Vagina (tissue), 2 donors: ENCODE results near the gene EMX1.

Source experiments
- POLR2AphosphoS5 ChIP-seq, 2 donors: sonication (generic); formaldehyde crosslinking; IDR thresholded peaks; one replicate each; pipeline ENCODE4 v1.9.0; 2017; ENCODE audit warnings: antibody characterized with exemption in 2 of 2, mild to moderate bottlenecking in 2 of 2, low read depth in 1 of 2; ENCODE audit not compliant: insufficient read depth in 1 of 2
- TF ChIP-seq, protein P1 (sequence below), 3 experiments: fragments of 450-650 bp in 2 of 3; fragments of 200-600 bp in 1 of 3; sonication (generic) in 1 of 3; IDR thresholded peaks; one replicate each; pipeline ENCODE4 v1.5.1; 2017 to 2019; ENCODE audit warnings: antibody characterized with exemption in 3 of 3, mild to moderate bottlenecking in 2 of 3, moderate library complexity in 2 of 3

DNA sequence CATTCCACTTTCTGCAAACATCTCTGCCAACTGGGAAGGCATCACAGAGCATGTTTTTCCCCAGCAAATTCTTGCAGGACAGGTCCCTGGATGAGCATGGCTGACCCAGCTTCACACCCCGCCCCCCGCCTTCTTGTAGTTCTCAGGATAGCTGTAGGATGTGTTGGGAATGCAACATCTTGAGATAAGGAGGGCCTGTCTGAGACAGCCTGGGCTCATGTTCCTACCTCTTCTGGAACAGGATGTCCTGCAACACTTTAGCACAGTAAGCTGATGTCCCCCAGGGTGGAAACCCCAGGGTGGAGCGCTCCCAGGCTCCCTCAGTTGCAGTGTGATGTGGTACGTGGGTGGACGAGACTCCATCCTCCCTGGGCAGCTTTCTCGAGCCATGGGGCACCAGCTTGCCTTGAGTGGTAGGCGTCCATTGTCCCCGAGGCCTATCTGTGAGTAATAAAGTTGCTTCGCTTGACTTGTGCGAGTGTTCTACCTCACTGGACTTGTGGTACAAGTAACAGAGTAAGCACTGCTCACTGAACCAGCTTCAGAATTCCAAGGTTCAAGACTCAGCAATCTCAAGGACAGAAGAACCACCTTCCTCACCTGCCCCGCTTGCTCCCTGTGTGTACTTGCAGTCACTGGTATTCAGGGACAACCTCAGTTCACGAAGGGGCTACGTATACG, 48.6 kb downstream of the EMX1 start:
- TF ChIP-seq, protein P1, sequence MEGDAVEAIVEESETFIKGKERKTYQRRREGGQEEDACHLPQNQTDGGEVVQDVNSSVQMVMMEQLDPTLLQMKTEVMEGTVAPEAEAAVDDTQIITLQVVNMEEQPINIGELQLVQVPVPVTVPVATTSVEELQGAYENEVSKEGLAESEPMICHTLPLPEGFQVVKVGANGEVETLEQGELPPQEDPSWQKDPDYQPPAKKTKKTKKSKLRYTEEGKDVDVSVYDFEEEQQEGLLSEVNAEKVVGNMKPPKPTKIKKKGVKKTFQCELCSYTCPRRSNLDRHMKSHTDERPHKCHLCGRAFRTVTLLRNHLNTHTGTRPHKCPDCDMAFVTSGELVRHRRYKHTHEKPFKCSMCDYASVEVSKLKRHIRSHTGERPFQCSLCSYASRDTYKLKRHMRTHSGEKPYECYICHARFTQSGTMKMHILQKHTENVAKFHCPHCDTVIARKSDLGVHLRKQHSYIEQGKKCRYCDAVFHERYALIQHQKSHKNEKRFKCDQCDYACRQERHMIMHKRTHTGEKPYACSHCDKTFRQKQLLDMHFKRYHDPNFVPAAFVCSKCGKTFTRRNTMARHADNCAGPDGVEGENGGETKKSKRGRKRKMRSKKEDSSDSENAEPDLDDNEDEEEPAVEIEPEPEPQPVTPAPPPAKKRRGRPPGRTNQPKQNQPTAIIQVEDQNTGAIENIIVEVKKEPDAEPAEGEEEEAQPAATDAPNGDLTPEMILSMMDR (IDR thresholded peaks at IDR 0.05), result no peak
- no peak for TF ChIP-seq POLR2AphosphoS5 (IDR thresholded peaks at IDR 0.05; ENCODE audit: insufficient read depth in 1 of 2, low read depth in 1 of 2)
